Neural cell (in vitro differentiated cells): ENCODE measurements around the gene RGS6. TPM values are rescaled to one million over a fixed set of nuclear protein-coding genes. Genes with fewer than 3 reads are reported as not detected.

Experiments used
- H2AFZ ChIP-seq: fragments of 200-600, 300-800 bp; sonication (generic), shearing (Covaris generic); 2 replicates; pipeline ENCODE4 v1.6.0; 2014; ENCODE audit warnings: low read depth, mild to moderate bottlenecking, antibody characterized with exemption, low read length, moderate library complexity
- H3F3A ChIP-seq: fragments of 200-600 bp; shearing (Covaris generic); 2 replicates; pipeline ENCODE4 v1.6.1; 2016; ENCODE audit warnings: mild to moderate bottlenecking, moderate library complexity, mixed read lengths, antibody characterized with exemption, low read length; ENCODE audit not compliant: insufficient read depth, poor library complexity, severe bottlenecking
- H3K27ac ChIP-seq: fragments of 200-600, 300-800 bp; sonication (generic), shearing (Covaris generic); 2 replicates; pipeline ENCODE4 v1.5.1; 2014; ENCODE audit warnings: mild to moderate bottlenecking, low read length, moderate library complexity
- H3K27me3 ChIP-seq: fragments of 300-800, 200-600 bp; sonication (generic), shearing (Covaris generic); 2 replicates; pipeline ENCODE4 v1.6.0; 2014; ENCODE audit warnings: mild to moderate bottlenecking, low read depth, low read length, moderate library complexity; ENCODE audit not compliant: insufficient read depth
- H3K36me3 ChIP-seq: fragments of 300-800, 200-600 bp; sonication (generic), shearing (Covaris generic); 2 replicates; pipeline ENCODE4 v1.5.1; 2014; ENCODE audit warnings: mild to moderate bottlenecking, antibody characterized with exemption, low read length, moderate library complexity; ENCODE audit not compliant: insufficient read depth
- H3K4me2 ChIP-seq: fragments of 300-800, 200-600 bp; sonication (generic), shearing (Covaris generic); 2 replicates; pipeline ENCODE4 v1.6.0; 2014; ENCODE audit warnings: mild to moderate bottlenecking, low read length
- H3K4me3 ChIP-seq: fragments of 300-800, 200-600 bp; sonication (generic), shearing (Covaris generic); 2 replicates; pipeline ENCODE4 v1.5.1; 2014; ENCODE audit warnings: mild to moderate bottlenecking, low read length, moderate library complexity
- H3K79me2 ChIP-seq: fragments of 200-600 bp; shearing (Covaris generic); replicated peaks from 2 replicates; pipeline ENCODE4 v1.6.0; 2014; ENCODE audit warnings: mild to moderate bottlenecking, low read length, moderate library complexity; ENCODE audit not compliant: insufficient read depth
- H3K9ac ChIP-seq: fragments of 300-800, 200-600 bp; sonication (generic), shearing (Covaris generic); 2 replicates; pipeline ENCODE4 v1.6.1; 2016; ENCODE audit warnings: mild to moderate bottlenecking, low read length, mixed read lengths
- H3K9me2 ChIP-seq: fragments of 200-600 bp; shearing (Covaris generic); 2 replicates; pipeline ENCODE4 v1.6.1; 2016; ENCODE audit warnings: mild to moderate bottlenecking, low read length, mixed read lengths; ENCODE audit not compliant: insufficient read depth
- H3K9me3 ChIP-seq: fragments of 200-600, 300-800 bp; sonication (generic), shearing (Covaris generic); 2 replicates; pipeline ENCODE4 v1.6.1; 2016; ENCODE audit warnings: mild to moderate bottlenecking, mixed run types, low read length, moderate library complexity, mixed read lengths
- H4K20me1 ChIP-seq: fragments of 200-600 bp; shearing (Covaris generic); 2 replicates; pipeline ENCODE4 v1.6.1; 2016; ENCODE audit warnings: mild to moderate bottlenecking, mixed run types; ENCODE audit not compliant: insufficient read depth
- CTCF ChIP-seq: fragments of 450-650 bp; IDR thresholded peaks from 2 replicates; pipeline ENCODE4 v1.5.1; 2014; ENCODE audit warnings: antibody characterized with exemption, mild to moderate bottlenecking, moderate library complexity; ENCODE audit not compliant: poor library complexity, severe bottlenecking
- EP300 ChIP-seq: fragments of 450-650 bp; conservative IDR thresholded peaks from 2 replicates; pipeline ENCODE4 v1.6.1; 2014; ENCODE audit warnings: antibody characterized with exemption, mild to moderate bottlenecking, moderate library complexity; ENCODE audit not compliant: poor library complexity, severe bottlenecking
- EZH2 ChIP-seq: fragments of 200-600, 300-800 bp; shearing (Covaris generic), sonication (generic); IDR thresholded peaks from 2 replicates; pipeline ENCODE4 v1.6.1; 2014; ENCODE audit warnings: antibody characterized with exemption, low read length, borderline replicate concordance, mild to moderate bottlenecking; ENCODE audit not compliant: insufficient read depth, poor library complexity, severe bottlenecking
- MXI1 ChIP-seq: fragments of 450-650 bp; conservative IDR thresholded peaks from 2 replicates; pipeline ENCODE4 v1.6.1; 2014; ENCODE audit warnings: antibody characterized with exemption, mild to moderate bottlenecking; ENCODE audit not compliant: poor library complexity, severe bottlenecking
- POLR2AphosphoS5 ChIP-seq: IDR thresholded peaks from 2 replicates; pipeline ENCODE4 v1.6.1; 2012
- RAD21 ChIP-seq: fragments of 450-650 bp; conservative IDR thresholded peaks from 2 replicates; pipeline ENCODE4 v1.6.1; 2014; ENCODE audit warnings: antibody characterized with exemption, mild to moderate bottlenecking, moderate library complexity
- REST ChIP-seq: IDR thresholded peaks from 2 replicates; pipeline ENCODE4 v1.6.1; 2012; ENCODE audit warnings: borderline replicate concordance
- SMC3 ChIP-seq: fragments of 450-650 bp; conservative IDR thresholded peaks from 2 replicates; pipeline ENCODE4 v1.6.1; 2014; ENCODE audit warnings: antibody characterized with exemption, mild to moderate bottlenecking, moderate library complexity; ENCODE audit not compliant: poor library complexity
- TAF1 ChIP-seq: IDR thresholded peaks from 2 replicates; pipeline ENCODE4 v1.6.1; 2012; ENCODE audit warnings: low read depth
- polyA plus RNA-seq: library from polyadenylated mRNA; depleted of rRNA; stranded (reverse); fragments of >200 nt; gene quantifications from 2 replicates; pipeline ENCODE4 v1.2.3, GENCODE V29; 2014

The RGS6 gene
- polyA plus RNA-seq, 1 donor from 2014 or later = 7.3 TPM

GRCh38 chr14:72165229-72165698 lies 233.0 kb downstream of the RGS6 start:
- Histone ChIP-seq H3K9ac (no peak overlapping the region), H3K4me2 (no peak overlapping the region), H3F3A (no peaks in the 10 kb centered on the region), H3K27me3 (no peaks in the 10 kb centered on the region), H3K36me3 (no peaks in the 10 kb centered on the region), H3K79me2 (no peaks in the 10 kb centered on the region), H3K27ac (no peak overlapping the region), H4K20me1 (no peaks in the 10 kb centered on the region), H3K4me3 (no peak overlapping the region), H3K9me3 (no peaks in the 10 kb centered on the region), H3K9me2 (no peaks in the 10 kb centered on the region), H2AFZ (no peak overlapping the region)
- TF ChIP-seq EP300 = no peak

GRCh38 chr14:72169521-72169920 lies 237.3 kb downstream of the RGS6 start:
- no peak overlapping the region for H3K4me2 ChIP-seq
- no peaks in the 10 kb centered on the region for H4K20me1 ChIP-seq
- H3K27ac ChIP-seq = no peak overlapping the region
- H3K4me3 ChIP-seq = no peak overlapping the region
- no peaks in the 10 kb centered on the region for H3K27me3 ChIP-seq
- TF ChIP-seq EP300 (no peak), SMC3 (no peak), EZH2 (no peak), CTCF (no peak)
- H3K79me2 ChIP-seq = no peaks in the 10 kb centered on the region
- H3K9ac ChIP-seq = no peak overlapping the region
- no peaks in the 10 kb centered on the region for H3K9me3 ChIP-seq
- H3K36me3 ChIP-seq = no peaks in the 10 kb centered on the region
- H2AFZ ChIP-seq = no peak overlapping the region
- H3K9me2 ChIP-seq = no peaks in the 10 kb centered on the region
- H3F3A ChIP-seq = no peaks in the 10 kb centered on the region

GRCh38 chr14:72172049-72172448 lies 239.8 kb downstream of the RGS6 start:
- Histone ChIP-seq H3K27me3 (no peaks in the 10 kb centered on the region), H3K27ac (no peak overlapping the region), H3K36me3 (no peaks in the 10 kb centered on the region), H3K9me2 (no peaks in the 10 kb centered on the region), H3K4me2 (no peak overlapping the region), H3F3A (no peaks in the 10 kb centered on the region), H3K79me2 (no peaks in the 10 kb centered on the region), H2AFZ (no peak overlapping the region), H3K9me3 (no peaks in the 10 kb centered on the region), H4K20me1 (no peaks in the 10 kb centered on the region), H3K9ac (no peak overlapping the region), H3K4me3 (no peak overlapping the region)
- TF ChIP-seq MXI1 (no peak), EP300 (no peak), TAF1 (no peak), POLR2AphosphoS5 (no peak), REST (no peak), SMC3 (no peak), CTCF (no peak), EZH2 (no peak), RAD21 (no peak)
